GM19468 (cell line): Measurements from ENCODE around the gene THSD4.

Experiments
- ATAC-seq: cut with Tn5 transposase; IDR thresholded peaks from one replicate; pipeline ENCODE4 v1.9.1; 2021; ENCODE audit warnings: mild to moderate bottlenecking, moderate library complexity, moderate number of reproducible peaks; ENCODE audit not compliant: unreplicated experiment; ENCODE audit errors: extremely low read depth

The THSD4 gene

DNA sequence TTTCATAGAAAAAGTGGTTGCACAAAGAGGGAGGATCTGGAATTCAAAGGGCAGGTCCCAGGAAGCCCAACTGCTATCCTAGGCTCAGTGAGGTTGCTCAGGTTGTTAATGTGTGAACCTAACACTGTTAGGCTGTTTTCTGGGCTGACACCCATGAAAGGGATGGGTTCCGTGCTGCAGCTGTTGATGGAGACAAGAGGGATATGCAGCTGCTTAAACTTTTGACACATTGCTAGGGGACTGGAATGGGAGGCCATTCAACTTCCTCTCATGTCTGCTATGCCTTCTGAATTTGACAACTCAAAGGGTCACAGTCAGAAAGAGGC is 497.1 kb downstream of the THSD4 start:
- no peak for ATAC-seq

DNA sequence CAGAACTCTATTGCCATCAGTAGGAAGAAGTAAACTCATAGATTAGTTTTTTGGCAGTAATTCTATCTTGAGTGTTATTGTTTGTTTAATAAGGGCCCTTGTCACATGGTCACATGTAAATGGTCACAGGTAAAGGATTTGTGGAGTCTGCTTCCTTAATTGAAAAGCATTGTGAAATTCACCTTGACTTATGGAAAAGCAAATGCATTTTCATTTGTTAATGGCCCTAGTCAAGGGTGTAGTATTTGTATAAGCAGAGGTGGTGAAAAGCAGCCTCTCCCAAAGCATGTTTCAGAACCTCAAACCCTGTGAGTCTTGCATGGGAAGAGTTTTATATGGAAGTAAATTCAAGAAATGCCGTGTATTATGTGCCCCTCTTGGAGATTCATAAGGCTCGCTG is 497.6 kb downstream of the THSD4 start:
- ATAC-seq, result no peak

DNA sequence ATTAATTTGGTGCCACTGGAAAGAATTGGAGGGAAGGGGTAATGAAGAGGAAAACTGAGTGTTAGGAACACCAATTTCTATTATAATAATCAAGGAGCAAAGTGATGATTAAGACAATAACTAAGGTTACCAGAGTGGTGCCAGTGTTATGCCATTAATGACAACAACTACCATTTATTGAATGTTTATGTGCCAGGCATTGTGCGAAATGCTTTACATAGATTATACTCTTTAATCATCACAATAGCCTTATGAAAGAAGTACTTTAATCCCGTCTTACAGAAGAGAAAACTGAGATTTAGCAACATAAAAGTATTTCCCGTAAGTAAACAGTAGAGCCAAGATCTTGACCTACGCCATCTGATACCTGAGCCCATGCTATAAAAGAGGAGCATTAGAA is 507.8 kb downstream of the THSD4 start:
- no peak for ATAC-seq

DNA sequence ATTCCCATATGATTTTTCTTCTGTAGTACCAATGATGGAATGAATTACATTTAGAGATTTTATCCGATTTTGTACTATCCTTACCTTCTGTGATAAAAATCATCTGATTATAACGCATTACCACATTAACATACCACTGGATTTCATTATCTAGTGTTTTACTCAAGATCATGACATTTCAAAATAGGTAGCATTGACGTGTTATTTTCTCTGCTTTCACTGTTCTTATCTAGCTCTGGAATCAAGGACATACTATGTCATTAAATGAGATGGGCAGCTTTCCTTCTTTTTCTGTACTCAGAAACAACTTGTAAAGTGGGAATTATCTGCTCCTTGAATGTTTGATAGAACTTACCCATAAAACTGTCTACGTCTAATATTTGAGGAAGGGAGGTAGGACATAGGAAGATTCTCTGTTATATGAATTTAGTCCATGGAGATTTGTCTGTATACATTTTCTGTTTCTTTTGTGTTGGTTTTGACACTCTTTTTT is 511.4 kb downstream of the THSD4 start:
- ATAC-seq, result no peak

DNA sequence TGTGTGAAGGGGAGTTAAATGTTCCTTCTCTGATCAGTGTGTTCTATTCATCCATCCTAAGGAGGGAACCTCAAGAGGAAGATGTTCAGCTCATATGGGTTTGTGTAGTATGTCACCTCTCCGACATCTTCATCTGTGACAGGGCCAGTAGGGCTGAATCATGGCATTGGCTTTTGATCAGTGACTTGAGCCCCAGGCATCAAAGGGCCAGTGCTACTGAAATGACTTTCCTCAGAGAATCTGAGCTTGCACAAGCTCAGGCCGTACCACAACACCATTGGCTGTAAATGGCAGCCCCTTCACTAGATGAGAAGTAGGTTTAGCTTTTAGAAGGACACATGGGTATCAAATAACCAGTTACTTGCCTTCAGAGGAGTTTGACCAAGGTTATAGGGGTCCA is 511.9 kb downstream of the THSD4 start:
- no peak for ATAC-seq

DNA sequence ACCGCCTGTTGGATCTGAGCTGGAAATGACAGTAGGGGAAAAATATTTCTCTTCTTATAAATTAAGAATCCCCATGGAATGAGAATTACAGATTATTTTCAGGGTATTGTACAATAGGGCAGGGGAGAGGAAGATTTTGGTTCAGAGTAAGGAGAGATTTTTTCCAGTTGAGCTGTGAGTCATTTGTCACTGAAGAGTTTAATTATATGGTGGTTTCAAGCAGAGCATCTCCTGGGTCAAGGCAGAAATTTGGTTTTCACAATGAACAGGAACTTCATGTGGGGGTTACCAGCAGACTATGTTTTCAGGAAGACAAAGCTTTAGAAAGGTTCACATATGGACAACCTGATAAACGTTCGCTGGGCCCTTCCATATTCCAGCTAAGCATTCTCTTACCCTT is 512.3 kb downstream of the THSD4 start:
- no peak for ATAC-seq

DNA sequence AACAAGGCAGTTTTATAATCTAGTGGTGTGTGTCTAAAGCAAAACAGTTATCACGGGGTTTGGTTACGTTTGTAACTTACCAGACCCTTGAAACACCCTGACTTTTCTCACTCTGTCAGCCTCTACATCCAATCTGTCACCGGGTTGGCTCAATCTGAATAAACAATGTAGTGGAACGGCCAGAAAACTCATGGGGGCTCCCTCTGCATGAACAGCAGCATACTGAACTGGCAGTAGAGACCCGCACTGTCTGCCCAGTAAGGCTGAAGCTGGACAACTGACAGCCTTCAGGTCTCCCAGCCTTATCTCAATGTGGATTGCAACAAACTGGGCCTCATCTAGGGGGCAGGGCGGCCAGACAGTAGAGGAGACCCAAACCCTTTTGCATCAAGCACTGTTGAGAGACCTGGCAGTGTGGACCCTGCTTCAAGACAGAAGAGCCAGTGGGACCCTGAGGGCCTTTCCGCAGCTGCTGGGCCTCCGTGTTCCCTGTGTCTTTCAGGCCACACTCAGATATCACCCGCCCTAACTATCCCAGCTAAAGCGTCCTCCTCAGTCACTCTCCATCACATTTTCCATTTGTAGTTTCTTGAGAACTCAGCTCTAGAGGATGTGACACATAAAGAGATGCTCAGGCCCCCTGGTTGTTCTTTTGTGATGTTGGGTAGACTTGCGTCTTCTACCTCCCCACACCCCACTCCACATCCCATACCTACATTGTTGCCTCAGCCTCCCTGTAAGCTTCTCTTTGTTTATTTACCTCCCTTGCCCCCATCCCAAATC is 513.9 kb downstream of the THSD4 start:
- ATAC-seq, result no peak

DNA sequence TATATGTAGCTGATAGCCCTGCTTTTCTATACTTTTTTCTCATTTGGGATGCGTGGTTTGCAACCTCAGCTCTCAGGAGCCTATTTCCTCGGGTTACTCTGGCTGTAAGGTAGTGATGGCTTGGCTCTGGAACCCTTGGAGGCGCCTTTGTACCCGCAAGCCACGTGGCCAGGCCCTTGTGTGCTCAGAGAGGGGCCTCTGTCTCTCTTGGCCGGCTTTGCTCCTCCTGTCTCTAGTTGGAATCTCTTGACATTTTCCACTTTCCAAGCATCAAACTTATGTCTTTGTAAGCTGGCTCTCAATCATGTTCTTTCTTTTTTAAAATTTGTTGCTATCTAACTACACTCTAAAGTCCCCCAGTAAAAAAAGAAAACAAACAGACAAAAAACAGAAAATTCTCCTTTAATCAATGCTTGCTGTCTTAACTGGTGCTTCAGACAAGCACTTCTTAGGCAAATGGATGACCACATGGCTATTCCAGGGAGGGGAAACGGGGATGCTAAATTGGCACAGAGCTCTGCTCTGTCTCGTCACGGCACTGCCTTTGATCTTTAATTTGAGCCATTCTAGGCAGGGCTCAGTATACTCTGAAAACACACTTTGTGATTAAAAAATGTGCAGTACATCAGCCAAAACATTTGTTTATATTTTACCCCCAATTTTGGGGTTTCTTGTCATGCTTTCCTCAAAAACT is 514.7 kb downstream of the THSD4 start:
- no peak for ATAC-seq

DNA sequence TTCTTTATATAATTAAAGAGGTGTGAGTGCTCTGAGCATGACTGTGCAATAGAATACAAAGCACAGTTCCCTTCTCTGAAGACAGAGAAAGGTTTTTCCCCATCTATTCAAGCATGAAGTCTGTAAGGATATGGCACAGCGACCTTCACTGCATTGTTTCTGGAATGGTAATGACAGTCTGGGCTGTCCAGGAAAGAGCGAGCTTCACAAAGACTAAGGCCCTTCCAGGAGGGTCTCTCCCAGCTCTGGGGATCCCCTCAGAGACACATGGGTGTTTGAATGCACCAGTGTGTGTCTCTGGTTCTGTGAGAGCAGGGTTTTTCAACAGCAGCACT is 515.2 kb downstream of the THSD4 start:
- ATAC-seq, result no peak

DNA sequence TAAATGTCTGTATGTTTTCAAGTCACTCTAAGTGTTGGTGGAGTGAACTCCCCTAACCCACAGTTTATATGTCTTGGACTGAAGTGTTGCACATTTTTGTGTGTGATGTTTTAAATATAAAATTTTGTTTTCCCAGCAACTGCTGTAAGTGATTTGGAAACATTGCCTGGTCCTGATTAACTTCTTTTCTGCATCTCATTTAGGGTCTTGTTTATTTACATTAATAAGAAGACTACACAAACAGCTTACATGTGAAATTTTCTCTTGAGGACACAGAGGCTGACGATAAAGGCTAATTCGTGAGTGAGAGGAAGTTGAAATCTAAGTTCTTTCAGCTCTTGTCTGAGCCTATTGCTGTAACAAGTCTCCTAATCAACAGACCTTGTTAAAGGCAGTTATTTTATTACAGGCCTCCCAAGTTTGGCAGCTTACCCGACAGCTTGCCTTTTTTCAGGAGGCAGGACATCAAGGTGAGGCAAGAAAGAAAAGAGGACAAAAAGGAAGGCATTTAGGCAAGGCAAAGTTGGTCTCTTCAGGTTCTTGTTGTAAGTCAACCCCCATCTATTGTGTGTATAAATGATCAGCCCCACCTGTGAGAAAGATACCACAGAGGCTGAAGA is 517.4 kb downstream of the THSD4 start:
- no peak for ATAC-seq

DNA sequence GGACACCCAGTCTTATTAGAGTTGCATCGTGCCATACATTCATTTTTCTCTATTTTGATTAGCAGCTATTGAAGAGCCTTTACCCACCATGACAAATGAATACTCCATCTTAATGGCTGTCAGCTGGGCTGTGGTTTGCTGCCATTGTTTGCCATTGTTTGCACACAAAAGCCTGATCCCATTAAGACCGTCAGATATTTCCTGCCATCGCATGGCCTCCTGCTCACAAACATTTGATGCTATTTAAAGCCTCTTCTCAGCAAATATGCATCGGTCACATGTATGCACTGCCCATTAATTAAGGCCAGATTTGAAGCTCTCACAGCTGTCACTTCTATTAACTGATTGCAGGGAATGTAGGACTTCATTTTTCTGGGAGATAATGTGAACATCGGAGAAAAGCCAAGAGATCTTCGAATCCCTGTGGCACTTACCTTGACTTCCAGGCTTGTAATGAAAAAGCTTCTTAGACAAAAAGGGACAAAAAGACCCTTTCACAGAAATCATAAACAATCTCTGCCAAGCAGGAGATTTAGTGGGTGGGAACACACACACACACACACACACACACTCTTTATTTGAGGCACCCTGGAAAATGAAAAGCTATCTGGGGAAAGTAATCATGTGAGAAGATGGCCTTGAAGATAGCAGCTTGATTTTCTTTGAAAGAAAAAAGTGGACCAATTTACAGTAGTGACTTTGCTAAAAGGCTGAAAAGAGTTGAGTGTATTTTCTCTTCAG is 519.7 kb downstream of the THSD4 start:
- no peak for ATAC-seq

DNA sequence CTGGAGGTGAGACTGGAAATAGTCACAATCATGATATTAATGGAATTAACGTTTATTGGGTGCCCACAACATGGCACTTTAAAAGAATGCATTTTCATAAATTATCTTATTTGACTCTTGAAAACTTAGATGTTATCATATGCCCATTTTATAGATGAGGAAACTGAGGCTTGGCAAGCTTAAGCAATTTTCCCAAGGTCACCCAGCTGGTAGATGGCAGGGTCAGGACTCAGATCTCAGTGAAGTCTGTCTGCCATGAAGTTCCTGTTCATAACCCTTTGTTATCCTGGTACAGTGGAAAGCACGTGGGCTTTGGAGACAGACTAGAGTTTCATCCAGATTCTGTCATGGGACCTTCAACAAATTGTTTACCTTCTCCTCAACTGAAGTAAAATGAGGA is 520.5 kb downstream of the THSD4 start:
- ATAC-seq, result no peak

DNA sequence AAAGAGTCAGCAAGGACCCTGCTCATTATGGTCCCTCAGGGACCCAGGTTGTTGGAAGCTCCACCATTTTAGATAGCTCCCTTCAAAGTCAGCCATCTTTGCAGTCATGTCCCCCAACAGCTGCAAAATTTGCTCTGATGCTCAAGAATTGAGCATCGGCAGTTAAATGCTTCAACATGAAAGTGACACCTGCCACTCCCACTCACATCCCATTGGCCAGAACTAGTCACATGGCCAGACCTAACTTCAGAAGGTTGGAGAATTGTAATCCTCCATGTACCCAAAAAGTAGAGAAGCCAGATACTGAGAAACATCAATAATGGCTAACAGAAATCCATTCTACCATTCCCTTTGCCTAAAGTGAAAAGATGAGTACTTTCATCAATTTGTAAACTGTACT is 523.6 kb downstream of the THSD4 start:
- ATAC-seq, result no peak

DNA sequence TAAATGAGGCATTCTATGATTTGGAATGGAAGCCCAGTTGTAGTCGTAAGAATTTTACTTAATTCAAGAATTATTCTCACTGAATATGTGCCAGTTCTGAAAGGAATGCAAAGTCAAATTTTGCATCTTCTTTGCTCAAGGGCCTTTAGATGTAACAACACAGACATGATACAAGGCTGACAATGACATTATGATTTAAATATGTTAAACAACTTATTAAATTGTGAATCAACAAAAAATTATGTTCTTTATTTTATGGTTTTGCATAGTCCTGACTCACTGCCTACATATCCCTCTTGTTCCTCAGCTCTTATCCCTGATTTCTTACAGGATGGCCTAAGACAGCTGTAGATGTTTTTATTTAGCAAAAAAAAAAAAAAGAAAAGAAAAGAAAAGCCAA is 524.2 kb downstream of the THSD4 start:
- ATAC-seq, result no peak

DNA sequence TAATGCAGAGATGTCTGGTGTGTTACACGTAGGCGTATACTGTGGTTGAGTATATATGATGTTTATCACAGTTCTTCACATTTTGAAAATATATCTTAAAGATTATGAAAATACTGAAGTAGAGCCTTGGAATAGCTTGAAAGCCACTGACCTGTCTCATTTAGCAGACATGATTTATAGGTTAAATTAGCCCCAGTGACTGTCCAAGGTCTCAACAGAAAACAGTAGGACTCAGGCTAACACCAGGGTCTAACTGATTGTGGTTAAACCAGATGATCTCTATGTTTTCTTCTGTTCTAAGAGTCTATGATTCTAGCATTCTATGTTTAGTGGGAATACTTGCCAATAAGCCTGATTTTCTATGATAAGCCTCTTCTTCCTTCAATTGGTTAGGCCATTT is 528.6 kb downstream of the THSD4 start:
- ATAC-seq, result no peak

DNA sequence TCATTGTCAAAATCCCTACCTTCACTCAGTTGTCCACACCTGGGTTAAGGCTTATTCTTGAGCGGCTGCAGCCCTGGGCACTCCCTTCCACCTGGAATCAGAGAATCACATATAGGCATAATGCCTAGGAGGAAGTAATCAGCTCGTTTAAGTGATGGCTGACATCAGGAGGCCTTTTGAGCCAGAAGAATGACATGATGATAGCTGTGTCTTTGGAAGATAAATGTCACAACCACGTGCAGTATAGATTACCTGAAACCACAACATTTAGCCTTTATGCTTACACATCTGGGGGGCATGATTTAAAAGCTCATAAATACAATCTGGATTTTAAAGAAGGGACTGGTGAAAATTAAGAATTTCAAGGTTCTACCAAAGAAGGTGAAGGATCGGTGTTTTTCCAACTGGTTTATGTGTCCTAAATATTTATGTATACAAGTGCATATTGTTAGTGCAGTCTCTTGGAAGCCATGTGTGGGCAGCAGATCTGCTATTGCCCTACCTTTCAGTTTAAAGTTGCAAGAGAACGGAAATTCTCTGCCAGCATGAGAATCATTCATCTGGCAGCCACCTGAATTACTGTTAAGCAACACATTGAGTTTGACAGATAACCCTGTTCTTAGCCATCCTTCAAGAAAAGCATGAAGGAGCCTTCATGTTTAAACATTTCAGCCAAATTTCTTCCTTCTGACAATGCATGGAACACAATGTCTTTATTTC is 531.7 kb downstream of the THSD4 start:
- ATAC-seq, result no peak

DNA sequence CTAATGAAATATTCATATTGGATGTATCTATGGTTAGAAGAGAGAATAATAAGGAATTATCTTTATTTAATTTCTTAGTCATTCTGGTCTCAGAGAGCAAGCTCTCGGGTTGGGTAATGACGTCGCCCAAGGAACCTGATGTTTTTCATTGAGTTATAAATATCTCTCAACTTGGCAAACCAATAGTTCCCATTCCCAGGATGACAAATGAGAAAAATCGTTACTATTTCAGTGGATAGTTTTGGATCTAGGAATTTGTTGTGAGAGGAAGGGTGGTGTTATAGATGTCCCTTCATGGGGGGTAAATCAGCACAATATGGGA is 532.2 kb downstream of the THSD4 start:
- no peak for ATAC-seq

DNA sequence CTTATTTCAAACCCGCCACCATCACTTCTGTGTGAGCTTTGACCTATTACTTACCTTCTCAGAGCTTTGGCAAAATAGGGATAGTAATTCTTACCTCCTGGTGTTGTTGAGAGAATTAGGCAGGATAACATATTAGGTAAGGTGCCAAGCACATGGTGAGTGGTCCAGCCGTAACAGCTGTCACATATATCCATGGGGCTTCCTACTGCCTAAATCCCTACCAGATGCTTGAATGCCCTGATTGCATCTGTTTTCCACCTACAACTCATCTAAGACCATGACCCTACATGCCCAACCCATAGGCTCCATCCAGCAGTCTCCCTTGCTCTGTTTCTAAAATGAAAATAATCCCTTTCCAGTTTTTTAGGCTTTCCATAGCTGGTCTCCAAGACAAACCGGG is 532.8 kb downstream of the THSD4 start:
- ATAC-seq, result no peak

DNA sequence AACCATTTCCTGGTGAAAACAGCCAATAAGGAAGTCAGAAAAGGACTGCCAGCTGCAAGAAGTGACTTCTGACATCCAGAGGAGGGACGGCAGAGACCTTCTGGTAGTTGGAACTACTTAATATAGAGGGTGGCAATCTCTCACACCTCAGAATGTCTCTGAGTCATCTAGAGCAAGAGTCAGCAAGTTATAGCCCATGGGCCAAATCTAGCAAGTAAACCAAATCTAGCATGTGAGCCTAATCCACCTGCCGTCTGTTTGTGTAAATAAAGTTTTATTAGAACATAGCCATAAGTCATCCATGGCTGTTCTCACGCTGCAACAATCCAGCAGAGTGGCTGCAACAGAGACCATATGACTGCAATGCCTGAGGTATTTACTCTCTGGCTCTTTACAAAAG is 534.6 kb downstream of the THSD4 start:
- ATAC-seq, result no peak

DNA sequence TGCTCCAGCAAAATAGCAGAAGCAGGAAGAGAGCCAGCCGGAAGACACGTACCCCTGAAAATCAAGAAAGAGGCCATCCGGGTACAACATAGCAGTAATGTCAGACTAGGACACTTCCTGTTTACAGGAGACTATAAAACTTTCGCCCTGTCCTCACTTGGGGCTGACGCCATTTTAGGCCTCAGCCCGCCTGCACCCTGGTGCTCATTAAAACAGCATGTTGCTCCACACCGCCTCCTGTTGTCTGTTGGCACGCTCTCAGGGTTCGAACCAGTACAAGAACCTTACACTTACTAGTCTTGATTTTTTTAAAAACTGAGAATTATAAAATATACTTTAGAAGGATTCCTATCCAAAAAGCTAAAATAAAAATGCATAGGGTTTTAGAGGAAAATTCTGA is 535.3 kb downstream of the THSD4 start:
- ATAC-seq, result no peak
